Heart right ventricle (tissue), 16 donors: ENCODE data around the gene ACP1. TPM values are rescaled to one million over a fixed set of nuclear protein-coding genes. Genes with fewer than 3 reads are reported as not detected.

Source experiments
- ATAC-seq, 8 donors: fragments of 200-7000 bp; cut with Tn5 transposase; one replicate each; pipeline ENCODE4 v1.9.1; 2020; ENCODE audit warnings: mild to moderate bottlenecking in 8 of 8, moderate library complexity in 8 of 8, moderate number of reproducible peaks in 1 of 8
- DNase-seq, 2 donors: peaks; one replicate each; pipeline ENCODE4 v3.0.0-alpha.2; 2020
- H3K27ac ChIP-seq, 10 donors: fragments of 200-600 bp; sonication (generic) in 2 of 10; one replicate each; pipeline versions ENCODE4 v1.5.0 to v1.8.0; 2020 to 2022; ENCODE audit warnings: mild to moderate bottlenecking in 3 of 10
- H3K27me3 ChIP-seq, 7 donors: fragments of 200-600 bp; one replicate each; pipeline ENCODE4 v1.8.0; 2021 to 2022; ENCODE audit warnings: mild to moderate bottlenecking in 2 of 7
- H3K36me3 ChIP-seq, 9 donors: fragments of 200-600 bp; sonication (generic) in 1 of 9; one replicate each; pipeline versions ENCODE4 v1.5.0 to v1.8.0; 2020 to 2022; ENCODE audit warnings: mild to moderate bottlenecking in 2 of 9
- H3K4me1 ChIP-seq, 9 donors: fragments of 200-600 bp; sonication (generic) in 1 of 9; one replicate each; pipeline versions ENCODE4 v1.5.0 to v1.8.0; 2020 to 2022; ENCODE audit warnings: mild to moderate bottlenecking in 4 of 9
- H3K4me3 ChIP-seq, 10 donors: fragments of 200-600 bp; sonication (generic) in 2 of 10; one replicate each; pipeline versions ENCODE4 v1.5.0 to v1.8.0; 2020 to 2022; ENCODE audit warnings: mild to moderate bottlenecking in 7 of 10, moderate library complexity in 2 of 10
- H3K9me3 ChIP-seq, 11 donors: fragments of 200-600 bp in 10 of 11; sonication (generic) in 2 of 11; one replicate each; pipeline versions ENCODE4 v1.5.0 to v1.8.0; 2013 to 2022; ENCODE audit warnings: mild to moderate bottlenecking in 2 of 11, control low read depth in 1 of 11, moderate library complexity in 1 of 11
- CTCF ChIP-seq, 9 donors: fragments of 200-600 bp; sonication (generic) in 2 of 9; IDR thresholded peaks; one replicate each; pipeline versions ENCODE4 v1.5.0 to v1.8.0; 2021 to 2022; ENCODE audit warnings: antibody characterized with exemption in 9 of 9, mild to moderate bottlenecking in 5 of 9, moderate library complexity in 1 of 9
- WGBS, 2 donors: extraction: QIAGEN DNeasy Blood & Tissue Kit; methylation state at CpG; one replicate each; pipeline ENCODE4 v1.1.7; 2013; ENCODE audit warnings: inconsistent platforms in 1 of 2; 5-methylcytosine and 5-hydroxymethylcytosine counted together
- intact Hi-C, 10 donors: fragments of 100-400 bp; cut with DNase I; formaldehyde crosslinking; loops; one replicate each; pipeline versions ENCODE4 v1.11.1 to v1.14.2; 2022
- polyA plus RNA-seq, 2 donors: library from polyadenylated mRNA; stranded (reverse); fragments of 200-250 nt; gene quantifications; one replicate each; pipeline ENCODE4 v1.2.3, GENCODE V29; 2013
- total RNA-seq, 10 donors: library from RNA; stranded (reverse); fragmentation: NEBNext Ultra II Directional in 3 of 10; extraction: Animal tissue kit (Norgen Biotek cat#: 25700) in 3 of 10; gene quantifications; one replicate each; pipeline versions ENCODE4 v1.2.1 to v1.2.4, GENCODE V29; 2021 to 2023
- donor health status: Arrhythmogenic right ventricular cardiomyopathy.
- donor health status: ischemic (EF 13 %, LVEDD 7.1; RV severe dilation, severe dysfunction).
- donor health status: healthy with polysubstance abuse.
- donor health status: DM: no; HTN: yes; CAD: no.
- donor health status: DM: no; HTN: no; CAD: no.
- donor health status: ischemic (EF 25% LVEDD 6.9; RV normal size, moderate dysfunction).
- donor health status: ischemic (EF 25% LVEDD 5.7; RV mildly dilated, moderate dysfunction).
- donor health status: healthy.
- donor health status: DM: yes; HTN: yes; CAD: no.
- donor health status: Ischemic cardiomyopathy.
- donor health status: ischemic (EF 35%, LVEDD 5.7; RV mildly dilated, moderate dysfunction).
- donor health status: nonischemic (EF 11% LVEDD 7.7; RV severe dilation, severe dysfunction).
- donor health status: DM: yes; HTN: yes; CAD: no.
- donor health status: PGD.
- donor health status: ischemic (EF 29% LVEDD 5.4; RV normal size, mild dysfunction).
- donor health status: nonischemic (EF 23%, LVEDD 6.1; RV moderate dilation, normal function).

Gene ACP1
- total and polyA plus RNA-seq, 12 donors: 38.3 to 87.7 (median 65.2) TPM

DNA sequence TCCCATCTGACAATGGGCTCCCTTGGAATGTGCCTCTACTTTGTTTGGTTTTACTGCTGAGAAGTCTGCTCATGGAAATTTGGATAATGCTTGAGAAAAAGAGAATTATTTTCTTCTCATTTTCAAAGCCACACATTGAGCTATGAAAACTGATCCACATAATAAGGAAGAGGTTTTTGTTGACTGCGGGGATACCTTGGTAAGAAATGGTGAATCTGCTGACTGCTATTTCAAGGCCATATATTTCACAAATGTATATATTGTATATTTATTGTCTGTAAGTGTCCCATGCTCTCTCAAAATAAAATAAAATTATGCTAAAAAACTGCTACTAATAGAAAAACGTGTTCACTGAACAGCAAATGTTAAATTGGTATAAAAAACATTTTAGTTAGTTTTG, 16.0 kb upstream of the ACP1 start:
- DNase-seq (no peak), ATAC-seq (no peak)
- H3K9me3 ChIP-seq: no peaks in the 10 kb centered on the region
- H3K4me1 ChIP-seq: no peaks in the 10 kb centered on the region
- H3K36me3 ChIP-seq: peaks cover 0 to 69% (median 12%) of the 10 kb centered on the region in 9 donors
- H3K27me3 ChIP-seq: no peaks in the 10 kb centered on the region
- H3K4me3 ChIP-seq: no peak overlapping the region
- no peak overlapping the region for H3K27ac ChIP-seq
- WGBS, 2 donors: 90 to 92% methylated on average over 2 of the region's 2 CpGs
- intact Hi-C loops: loop anchor here in 5 of 10 donors (5.0 to 10.0 kb wide), 4 partner anchors 39 to 386 kb away; partner anchors contain the start of gene ALKAL2 (in 1 of the 5)
- no peak for TF ChIP-seq CTCF (IDR thresholded peaks at IDR 0.05)

DNA sequence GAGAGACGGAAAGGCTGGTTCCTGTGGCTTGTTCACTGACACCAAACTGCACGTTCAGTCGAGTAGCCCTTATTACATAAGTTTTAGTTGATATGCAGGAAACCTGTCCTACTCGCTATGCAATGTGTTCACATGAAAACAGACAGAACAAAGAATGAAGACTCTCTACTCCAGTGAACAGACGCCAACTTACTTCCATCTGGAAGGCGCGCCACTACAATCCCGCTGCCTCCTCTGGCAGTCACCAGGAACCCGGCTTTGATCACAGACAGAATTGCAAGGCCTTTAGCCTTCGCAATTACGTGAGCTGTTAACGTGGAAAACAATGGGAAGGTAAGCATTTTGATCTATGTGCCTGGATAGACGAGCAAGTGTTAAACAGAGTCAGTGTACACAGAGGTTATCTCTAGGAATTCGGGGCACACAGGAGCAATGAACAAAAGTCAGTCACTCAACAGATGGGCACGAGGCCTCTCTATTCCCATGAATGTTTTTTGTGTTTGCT, 15.2 kb upstream of the ACP1 start:
- intact Hi-C loops: loop anchor here in 6 of 10 donors (5.0 to 10.0 kb wide), 4 partner anchors 38 to 385 kb away; partner anchors contain the start of gene ALKAL2 (in 1 of the 6)
- H3K27me3 ChIP-seq: no peaks in the 10 kb centered on the region
- no peak for TF ChIP-seq CTCF (IDR thresholded peaks at IDR 0.05)
- H3K4me1 ChIP-seq: no peaks in the 10 kb centered on the region
- no peak for DNase-seq
- H3K27ac ChIP-seq: no peak overlapping the region
- H3K9me3 ChIP-seq: no peaks in the 10 kb centered on the region
- peaks cover 0 to 60% (median 8%) of the 10 kb centered on the region in 9 donors for H3K36me3 ChIP-seq
- H3K4me3 ChIP-seq: no peak overlapping the region
- WGBS, 2 donors: 94 to 95% methylated on average over 15 of the region's 15 CpGs
- no peak for ATAC-seq

- peaks cover 0 to 42% (median 8%) of the 10 kb centered on the region in 9 donors for H3K36me3 ChIP-seq
- intact Hi-C loops: loop anchor here in 1 of 10 donors (10.0 kb wide), 1 partner anchor 383 kb away; no protein-coding TSS in a partner anchor
These were observed 12.6 kb upstream of the ACP1 start for GRCh38 chr2:252001-252602.

GRCh38 chr2:253202-253638, 11.5 kb upstream of the ACP1 start:
- H3K4me3 ChIP-seq: no peak overlapping the region

More at GRCh38 chr2:252001-252602, 12.6 kb upstream of the ACP1 start:
- DNase-seq (no peak), ATAC-seq (no peak)
- WGBS, 2 donors: 94 to 97% methylated on average over 6 of the region's 6 CpGs
- H3K27ac ChIP-seq: no peak overlapping the region
- no peak overlapping the region for H3K4me3 ChIP-seq
- peaks cover 0 to 13% (median 0%) of the 10 kb centered on the region in 11 donors for H3K9me3 ChIP-seq
- no peak for TF ChIP-seq CTCF (IDR thresholded peaks at IDR 0.05)
- H3K27me3 ChIP-seq: no peaks in the 10 kb centered on the region
- no peaks in the 10 kb centered on the region for H3K4me1 ChIP-seq

More at GRCh38 chr2:253202-253638, 11.5 kb upstream of the ACP1 start:
- Histone ChIP-seq H3K27ac (no peak overlapping the region), H3K36me3 (peaks cover 0 to 31% (median 8%) of the 10 kb centered on the region in 9 donors), H3K27me3 (no peaks in the 10 kb centered on the region), H3K9me3 (peaks cover 0 to 24% (median 7%) of the 10 kb centered on the region in 11 donors), H3K4me1 (no peaks in the 10 kb centered on the region)
- 84 to 87% methylated on average over 8 of the region's 8 CpGs for WGBS, 2 donors
- DNase-seq (no peak), ATAC-seq (no peak)
- TF ChIP-seq CTCF (IDR thresholded peaks at IDR 0.05): no peak
- intact Hi-C loops: loop anchor here in 1 of 10 donors (10.0 kb wide), 1 partner anchor 382 kb away; no protein-coding TSS in a partner anchor
